ENCODE results near the gene RFFL. TPM values are rescaled to one million over a fixed set of nuclear protein-coding genes. Genes with fewer than 3 reads are reported as not detected.
"Not testable (repeated sequence)": the region's sequence is repeated elsewhere in the genome, so short reads cannot be mapped to it uniquely, and the experiment has no call there.

RFFL gene
- total RNA-seq, 1 donor from 2014 or later: 10.5 TPM

DNA sequence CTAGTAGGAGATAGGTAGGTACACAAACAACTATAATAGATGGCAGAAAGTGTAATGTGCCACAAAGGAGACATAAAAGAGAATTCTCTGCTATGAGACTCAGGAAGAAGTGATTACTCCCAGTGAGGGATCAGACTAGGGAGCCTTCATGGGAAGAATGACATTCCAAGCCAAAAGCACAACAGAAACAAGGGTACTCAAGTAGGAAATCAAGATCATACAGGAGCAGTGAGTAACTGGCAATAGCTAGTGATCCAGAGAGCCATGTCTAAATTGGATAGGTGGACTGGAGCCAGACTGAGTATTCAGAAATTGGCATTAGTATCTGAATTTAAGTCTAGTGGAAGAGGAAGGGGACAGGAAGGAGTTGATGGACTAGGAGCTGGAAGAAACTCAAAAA is 10.7 kb downstream of the RFFL start:
- no peak for ATAC-seq (ENCODE audit: poor library complexity)
- no peak for DNase-seq
- intact Hi-C loops (cut with DNase I): no loop called here

DNA sequence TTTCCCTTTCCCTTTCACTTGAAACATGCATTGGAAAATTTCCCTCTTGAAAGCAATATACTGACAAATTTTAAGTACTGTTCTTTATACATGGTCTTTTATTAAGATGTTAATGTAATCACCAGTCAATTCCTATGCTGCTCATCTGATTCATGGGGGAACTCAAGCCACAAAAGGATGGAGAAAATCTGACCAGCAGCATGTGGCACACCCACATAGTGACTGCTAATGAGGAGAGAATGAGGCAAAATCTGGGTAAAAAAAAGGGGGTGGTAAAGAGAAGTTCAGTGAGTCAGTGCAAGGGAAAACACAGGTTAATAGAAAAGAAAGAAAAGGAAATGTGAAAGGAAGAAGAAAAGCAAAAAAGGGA is 11.3 kb downstream of the RFFL start:
- DNase-seq (no peak), ATAC-seq (ENCODE audit: poor library complexity) (no peak)
- intact Hi-C loops (cut with DNase I): no loop called here

DNA sequence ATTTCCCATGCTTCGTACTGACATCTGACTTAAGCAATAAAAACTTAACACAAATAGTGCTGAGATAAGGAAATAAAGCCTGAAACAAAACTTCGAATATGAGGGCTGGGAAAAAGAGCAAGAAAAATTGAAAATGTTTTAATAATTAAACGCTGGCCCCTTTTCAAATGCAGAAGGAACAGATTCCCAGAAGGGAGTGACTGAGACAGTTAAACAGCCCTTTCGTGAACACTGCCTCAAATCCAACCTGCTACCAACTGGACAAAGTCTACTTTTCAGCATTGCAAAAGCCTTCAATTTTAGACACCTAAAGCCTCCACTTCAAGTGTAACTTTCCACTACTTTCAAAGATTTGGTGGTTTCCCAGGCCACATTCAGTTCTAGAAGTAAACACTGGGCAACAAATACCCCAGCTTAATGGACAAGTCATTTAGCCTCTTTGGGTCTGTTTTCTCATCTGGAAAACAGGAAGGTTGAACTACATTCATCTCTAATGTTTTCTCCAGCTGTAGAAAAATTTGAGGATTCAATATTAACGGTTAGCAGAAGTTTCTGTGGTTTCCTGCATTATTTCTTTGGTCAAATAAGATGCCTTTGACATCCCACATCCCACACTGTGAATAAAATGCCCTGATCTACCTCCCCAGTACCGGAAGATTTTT is 11.8 kb downstream of the RFFL start:
- intact Hi-C loops (cut with DNase I): no loop called here
- ATAC-seq (ENCODE audit: poor library complexity) (peak; percentile 29), DNase-seq (no peak)

DNA sequence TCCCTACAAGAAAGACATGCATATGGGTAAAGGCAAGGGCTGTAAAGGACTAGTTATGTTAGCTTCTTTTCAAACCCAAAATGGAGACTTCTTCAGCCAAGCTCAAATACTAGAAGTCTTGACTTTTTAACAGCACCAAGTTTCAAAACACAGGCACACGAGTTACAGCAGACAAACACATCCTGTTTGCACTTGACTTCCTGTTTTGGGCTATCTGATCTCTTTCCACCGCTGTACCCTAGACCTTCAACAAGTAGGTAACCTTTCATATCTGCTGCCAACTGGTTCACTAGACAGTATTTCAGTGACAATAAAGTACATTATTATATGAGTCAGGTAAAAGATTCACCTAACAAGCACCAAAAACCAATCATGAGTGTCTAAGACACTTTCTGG is 12.3 kb downstream of the RFFL start:
- DNase-seq (no peak), ATAC-seq (ENCODE audit: poor library complexity) (peak; percentile 74)
- intact Hi-C loops (cut with DNase I): no loop called here

DNA sequence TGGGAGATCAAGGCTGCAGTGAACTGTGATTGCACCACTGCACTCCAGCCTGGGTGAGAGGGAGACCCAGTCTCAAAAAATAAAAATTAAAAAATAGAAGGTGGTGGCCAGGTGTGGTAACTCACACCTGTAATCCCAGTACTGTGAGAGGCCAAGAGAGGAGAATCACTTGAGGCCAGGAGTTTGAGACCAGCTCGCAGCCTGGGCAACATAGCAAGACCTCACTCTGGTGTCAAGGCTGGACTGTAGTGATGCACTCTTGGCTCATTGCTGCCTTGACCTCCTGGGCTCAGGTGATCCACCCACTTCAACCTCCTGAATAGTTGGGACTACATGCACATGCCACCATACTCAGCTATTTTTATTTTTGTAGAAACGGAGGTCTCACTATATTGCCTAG is 13.3 kb downstream of the RFFL start:
- ATAC-seq (ENCODE audit: poor library complexity) (no peak), DNase-seq (no peak)
- intact Hi-C loops (cut with DNase I): no loop called here

DNA sequence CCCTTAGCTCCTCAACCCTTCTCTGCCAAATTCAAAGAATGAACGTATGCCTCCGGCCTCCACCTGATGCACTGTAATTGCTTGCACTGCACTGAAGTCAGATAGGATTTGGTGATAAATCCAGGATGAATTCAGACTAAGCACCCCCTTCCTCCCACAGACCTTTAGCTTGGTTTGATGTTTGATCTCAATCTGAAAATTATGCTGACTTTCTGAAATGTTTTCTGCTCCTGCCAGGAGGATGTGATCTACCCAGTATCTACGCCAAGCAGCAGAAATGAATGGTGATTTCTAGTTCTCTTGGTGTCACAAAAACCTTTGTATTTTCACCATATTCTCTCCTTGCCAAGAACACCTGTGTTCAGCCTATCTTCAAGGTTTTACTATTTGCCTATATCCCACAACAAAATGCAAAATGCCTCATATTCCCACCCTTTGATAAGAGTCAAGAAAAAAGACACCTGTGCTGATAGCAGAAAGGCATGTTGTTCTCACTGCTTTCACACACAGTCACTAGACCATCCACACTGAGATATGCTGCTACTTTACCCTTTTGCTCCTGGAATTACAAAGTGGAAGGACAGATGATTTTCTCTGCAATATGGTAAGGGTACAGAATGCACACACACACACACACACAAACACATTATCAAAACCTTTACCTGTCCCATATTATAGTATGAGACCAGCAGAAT is 14.7 kb downstream of the RFFL start:
- intact Hi-C loops (cut with DNase I): no loop called here
- ATAC-seq (ENCODE audit: poor library complexity) (no peak), DNase-seq (no peak)

DNA sequence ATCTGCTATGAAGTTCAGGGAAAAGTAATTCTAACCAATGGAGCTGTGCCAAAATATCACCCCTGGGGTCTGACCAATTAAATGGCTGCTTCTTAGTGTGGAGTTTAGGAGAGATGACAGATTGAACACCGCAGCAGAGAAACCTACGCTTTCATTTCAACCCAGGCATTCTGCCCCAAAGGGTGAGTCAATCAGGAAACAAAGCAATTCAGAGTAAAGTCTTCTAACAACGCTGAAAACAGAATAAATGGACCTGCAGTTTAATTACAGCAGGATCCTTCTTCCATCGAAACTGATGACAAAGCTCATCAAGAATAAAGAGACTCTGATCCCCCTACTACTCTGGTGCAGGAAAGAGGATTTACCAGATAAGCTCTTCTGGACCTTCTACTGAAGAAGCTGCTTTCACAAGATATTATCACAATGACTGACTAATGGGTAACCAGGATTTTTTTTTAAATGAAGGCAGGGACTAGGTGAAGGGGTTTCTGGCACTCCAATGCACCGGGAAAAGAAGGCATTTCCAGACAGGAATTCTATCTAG is 16.7 kb downstream of the RFFL start:
- intact Hi-C loops (cut with DNase I): no loop called here
- DNase-seq (no peak), ATAC-seq (ENCODE audit: poor library complexity) (no peak)

DNA sequence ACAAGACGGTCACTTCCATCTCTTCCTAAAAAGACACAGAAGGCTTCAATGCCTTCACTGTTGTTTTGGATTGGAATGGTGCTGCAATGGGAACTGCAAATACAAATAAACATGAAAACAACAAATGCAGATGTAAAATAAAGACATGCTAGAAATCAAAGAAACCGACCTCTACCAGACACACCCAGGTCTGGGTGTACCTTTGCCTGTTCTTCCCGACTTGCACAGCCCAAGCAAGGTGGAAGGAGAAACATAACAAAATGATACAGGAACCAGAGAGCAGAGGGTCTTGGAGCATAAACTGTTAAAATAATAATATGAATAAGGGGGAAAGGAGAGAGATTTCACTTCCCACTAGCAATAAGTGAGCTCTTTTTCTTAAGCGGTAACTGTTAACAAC is 17.3 kb downstream of the RFFL start:
- intact Hi-C loops (cut with DNase I): no loop called here

DNA sequence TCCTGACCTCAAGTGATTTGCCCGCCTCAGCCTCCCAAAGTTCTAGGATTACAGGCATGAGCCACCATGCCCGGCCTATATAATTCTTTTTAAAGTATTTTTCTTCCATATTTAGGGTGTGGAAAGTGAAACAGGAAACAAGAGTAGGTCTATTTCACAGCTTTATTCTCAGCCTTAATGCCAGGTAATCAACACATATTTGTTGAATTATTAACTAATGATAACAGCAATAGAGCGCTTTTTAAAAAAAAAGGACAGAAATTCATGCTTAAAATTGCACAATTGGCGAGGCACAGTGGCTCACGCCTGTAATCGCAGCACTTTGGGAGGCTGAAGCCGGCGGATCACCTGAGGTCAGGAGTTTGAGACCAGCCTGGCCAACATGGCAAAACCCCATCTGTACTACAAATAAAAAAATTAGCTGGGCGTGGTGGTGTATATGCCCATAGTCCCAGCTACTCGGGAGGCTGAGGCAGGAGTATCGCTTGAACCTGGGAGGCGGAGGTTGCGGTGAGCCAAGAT is 18.0 kb downstream of the RFFL start:
- intact Hi-C loops (cut with DNase I): not testable (repeated sequence)

More for the DNA sequence above, 17.3 kb downstream of the RFFL start:
- no peak for DNase-seq
- no peak for ATAC-seq (ENCODE audit: poor library complexity)

DNA sequence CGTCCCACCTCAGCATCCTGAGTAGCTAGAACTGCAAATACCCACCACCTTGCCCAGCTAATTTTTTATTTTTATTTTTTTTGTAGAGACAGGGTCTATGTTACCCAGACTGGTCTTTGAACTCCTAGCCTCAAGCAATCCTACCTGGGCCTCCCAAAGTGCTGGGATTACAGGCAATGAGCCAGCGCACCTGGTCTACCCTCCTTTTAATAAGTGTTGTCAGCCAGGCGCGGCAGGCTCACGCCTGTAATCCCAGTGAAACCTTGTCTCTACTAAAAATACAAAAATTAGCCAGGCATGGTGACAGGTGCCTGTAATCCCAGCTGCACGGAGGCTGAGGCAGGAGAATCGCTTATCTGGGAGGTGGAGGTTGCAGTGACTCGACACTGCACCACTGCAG is 19.3 kb downstream of the RFFL start:
- intact Hi-C loops (cut with DNase I): no loop called here
- DNase-seq: no peak
- ATAC-seq (ENCODE audit: poor library complexity): no peak

More for the DNA sequence above, 18.0 kb downstream of the RFFL start:
- not testable (repeated sequence) for ATAC-seq (ENCODE audit: poor library complexity); DNase-seq

DNA sequence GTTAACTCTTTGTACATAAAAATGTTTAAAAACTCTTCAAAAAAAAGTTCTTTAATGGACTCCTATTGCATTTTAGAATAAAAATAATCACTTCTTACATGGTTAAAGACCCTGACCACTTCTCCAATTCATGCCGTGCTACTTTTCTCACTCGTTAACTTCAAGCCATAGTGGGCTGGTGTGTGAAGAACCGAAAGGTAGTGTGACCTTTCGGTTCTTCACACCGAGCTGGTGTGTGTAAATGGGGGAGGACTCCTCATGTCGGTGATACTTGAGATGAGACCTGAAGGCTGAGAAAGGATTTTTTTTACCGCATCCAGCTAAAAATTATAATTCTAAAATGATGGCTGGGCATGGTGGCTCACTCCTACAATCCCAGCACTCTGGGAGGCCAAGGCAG is 22.1 kb downstream of the RFFL start:
- DNase-seq: no peak
- ATAC-seq (ENCODE audit: poor library complexity): no peak
- intact Hi-C loops (cut with DNase I): no loop called here

DNA sequence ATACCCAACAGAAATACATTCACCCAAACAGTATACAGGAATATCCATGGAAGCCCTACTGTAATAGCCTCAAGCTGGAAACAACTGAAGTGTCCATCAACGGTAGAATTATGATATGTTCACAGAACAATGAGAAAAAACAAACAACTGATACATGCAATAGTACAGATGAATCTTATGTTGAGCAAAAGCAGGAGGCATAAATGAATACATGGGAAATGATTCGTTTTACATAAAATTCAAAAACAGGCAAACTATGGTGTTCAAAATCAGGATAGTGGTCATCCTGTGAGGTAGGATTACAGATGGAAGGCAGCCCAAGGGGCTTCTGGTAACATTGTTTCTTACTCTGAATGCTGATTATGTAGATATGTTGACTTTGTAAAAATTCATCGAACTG is 25.1 kb downstream of the RFFL start:
- ATAC-seq (ENCODE audit: poor library complexity): no peak
- intact Hi-C loops (cut with DNase I): no loop called here
- DNase-seq: no peak

DNA sequence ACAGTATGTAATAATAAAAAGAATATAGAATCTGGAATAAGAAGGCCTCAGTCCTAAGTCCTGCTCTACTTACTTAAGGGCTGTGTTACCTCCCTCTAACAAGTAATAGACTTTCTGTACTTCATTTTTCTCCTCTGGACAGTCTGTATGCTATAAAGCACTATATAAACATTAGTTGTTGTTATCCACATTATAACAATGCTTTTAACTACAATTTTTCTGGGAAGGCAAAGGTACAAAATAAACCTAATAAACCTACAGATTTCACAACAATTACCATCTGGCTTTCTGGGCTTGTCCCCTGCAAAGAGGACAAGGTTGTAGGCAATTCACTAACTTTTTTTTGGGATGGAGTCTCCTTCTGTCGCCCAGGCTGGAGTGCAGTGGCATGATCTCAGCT is 32.7 kb downstream of the RFFL start:
- intact Hi-C loops (cut with DNase I): no loop called here
- ATAC-seq (ENCODE audit: poor library complexity): no peak
- no peak for DNase-seq

DNA sequence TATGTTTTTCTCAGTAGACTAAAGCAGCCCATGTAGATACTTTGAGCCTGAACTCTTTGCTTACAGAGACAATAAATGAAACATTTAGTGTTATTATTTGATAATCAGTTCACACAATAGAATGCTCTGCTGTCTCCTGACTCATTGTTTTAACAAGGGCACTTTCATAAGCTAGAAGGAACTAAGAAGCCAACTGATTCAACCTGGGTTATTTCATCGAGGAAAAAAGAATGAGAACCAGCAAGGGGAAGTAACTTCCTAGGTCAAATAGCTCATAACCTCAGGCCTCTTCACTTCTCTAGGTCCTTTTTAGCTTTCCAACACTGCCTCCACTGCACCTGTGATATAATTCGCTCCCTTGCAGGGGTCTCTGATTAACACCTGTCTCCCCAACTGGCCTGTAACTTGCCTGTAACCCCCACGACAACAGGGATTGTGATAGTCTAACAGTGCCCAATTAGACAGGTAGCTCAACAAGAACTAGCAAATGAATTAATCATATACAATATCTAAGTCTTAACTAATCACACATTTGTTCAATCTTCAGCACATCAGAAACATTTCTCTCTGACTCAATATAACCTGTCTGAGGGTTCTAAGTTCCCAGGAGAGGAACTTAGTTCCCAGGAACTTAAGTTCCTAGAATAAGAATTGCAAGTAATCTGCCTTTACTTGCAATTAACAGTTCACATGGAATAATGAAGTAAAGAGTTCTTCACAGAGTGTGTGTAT is 34.8 kb downstream of the RFFL start:
- ATAC-seq (ENCODE audit: poor library complexity) (no peak), DNase-seq (no peak)
- intact Hi-C loops (cut with DNase I): no loop called here

DNA sequence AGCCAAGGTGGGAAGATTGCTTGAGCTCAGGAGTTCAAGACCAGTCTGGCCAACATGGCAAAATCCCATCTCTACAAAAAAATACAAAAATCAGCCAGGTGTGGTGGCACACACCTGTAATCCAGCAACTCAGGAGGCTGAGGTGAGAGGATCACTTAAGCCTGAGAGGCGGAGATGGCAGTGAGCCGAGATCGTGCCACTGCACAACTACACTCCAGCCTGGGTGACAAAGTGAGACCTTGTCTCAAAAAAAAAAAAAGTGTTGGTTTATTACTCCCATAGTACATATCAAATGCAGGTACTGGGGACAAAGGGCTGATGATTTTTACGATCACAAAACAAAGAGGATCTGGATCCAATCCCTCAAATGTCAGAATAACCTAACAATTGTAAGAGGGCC is 35.4 kb downstream of the RFFL start:
- ATAC-seq (ENCODE audit: poor library complexity); intact Hi-C loops (cut with DNase I); DNase-seq: not testable (repeated sequence)

DNA sequence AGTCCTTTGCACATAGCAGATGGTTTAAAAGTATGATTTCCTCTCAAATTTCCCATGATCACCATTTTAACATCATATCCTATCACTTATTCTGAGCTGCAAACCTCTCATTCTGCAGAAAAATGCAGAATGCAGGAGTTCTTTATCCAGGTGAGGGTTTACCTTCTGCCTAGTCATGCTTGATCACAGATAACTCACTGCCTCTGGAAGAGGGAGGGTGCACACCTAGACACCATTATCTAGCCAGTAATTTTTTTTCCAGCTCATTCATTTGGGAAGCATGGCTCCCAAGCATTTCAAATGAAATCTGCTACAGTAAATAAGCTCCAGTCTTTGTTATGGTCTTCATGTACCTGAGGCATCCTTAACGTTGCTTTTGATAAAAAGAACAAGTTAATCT is 38.0 kb downstream of the RFFL start:
- ATAC-seq (ENCODE audit: poor library complexity) (no peak), DNase-seq (no peak)
- intact Hi-C loops (cut with DNase I): no loop called here

DNA sequence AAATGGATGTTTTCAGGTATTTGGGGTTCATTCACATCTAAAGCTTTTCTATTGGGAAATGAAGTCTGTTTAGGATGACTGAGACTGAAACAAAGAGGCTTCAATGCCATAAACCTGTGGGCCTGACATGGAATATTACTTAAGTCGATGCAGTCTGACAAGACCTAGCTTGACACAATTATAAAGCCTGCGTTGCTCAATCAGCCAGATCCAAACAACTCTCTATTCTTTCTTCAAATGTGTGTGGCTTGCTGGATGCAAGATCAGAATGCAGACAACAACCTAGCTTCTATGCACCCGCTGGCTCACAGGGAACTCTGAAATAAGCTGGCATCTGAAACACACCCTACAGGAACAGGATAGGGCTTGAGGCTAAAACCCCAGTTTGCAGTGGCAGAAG is 40.0 kb downstream of the RFFL start:
- intact Hi-C loops (cut with DNase I): no loop called here
- no peak for DNase-seq
- ATAC-seq (ENCODE audit: poor library complexity): no peak

DNA sequence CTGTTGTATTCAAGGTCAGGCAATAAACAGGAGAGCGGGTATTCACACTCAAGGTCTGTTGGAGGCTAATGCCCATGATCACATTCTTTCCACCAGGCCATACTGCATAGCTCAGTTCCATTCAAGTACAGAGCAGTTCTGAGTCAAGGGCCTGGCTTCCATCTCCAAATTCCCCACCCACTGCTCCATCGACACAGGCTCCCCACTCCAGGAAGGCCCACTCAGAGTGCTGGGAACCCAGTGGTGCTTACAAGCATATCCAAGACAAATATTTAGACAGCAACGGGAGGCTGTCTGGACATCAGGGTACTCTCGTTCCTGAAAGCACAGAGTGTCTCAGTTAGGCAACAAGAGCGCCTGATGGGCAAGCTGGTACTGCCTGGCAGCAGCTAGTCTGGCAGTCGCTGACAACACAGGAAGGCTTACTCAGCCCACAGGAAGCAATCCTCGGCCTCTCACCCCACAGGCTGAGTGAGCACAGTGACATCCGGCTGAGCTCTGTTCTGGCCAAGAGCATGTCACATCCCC is 40.9 kb downstream of the RFFL start:
- ATAC-seq (ENCODE audit: poor library complexity): peak; percentile 93
- intact Hi-C loops (cut with DNase I): no loop called here
- DNase-seq: peak; percentile 81

All from Right ventricle myocardium superior (tissue), 1 donor.